HG02571 (cell line): ENCODE results near the gene HHEX.
"Not testable (repeated sequence)": the region's sequence is repeated elsewhere in the genome, so short reads cannot be mapped to it uniquely, and the experiment has no call there.

Source experiments
- ATAC-seq: cut with Tn5 transposase; IDR thresholded peaks from one replicate; pipeline ENCODE4 v1.9.1; 2021; ENCODE audit warnings: mild to moderate bottlenecking, moderate library complexity; ENCODE audit not compliant: unreplicated experiment

The HHEX gene

DNA sequence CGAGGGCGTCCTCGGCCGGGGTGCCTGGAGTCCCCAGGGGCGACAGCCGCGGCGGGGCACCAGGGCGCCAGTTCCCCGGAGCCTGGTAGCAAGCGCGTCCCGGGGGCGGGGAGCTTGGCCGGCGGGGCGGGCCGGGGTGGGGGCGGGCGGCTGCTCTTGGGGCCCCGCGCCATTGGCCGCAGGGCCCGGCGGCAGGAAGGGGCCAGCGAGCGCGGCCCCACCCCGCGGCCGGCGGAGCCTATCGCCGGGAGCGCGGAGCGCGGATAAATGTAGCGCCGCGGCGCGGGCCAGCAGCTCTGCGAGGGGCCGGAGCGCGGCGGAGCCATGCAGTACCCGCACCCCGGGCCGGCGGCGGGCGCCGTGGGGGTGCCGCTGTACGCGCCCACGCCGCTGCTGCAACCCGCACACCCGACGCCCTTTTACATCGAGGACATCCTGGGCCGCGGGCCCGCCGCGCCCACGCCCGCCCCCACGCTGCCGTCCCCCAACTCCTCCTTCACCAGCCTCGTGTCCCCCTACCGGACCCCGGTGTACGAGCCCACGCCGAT, at the start of gene HHEX:
Gene HHEX, plus strand, starts transcription at position 293 of the 548 bp plus-strand sequence. Its CDS starts 32 bp downstream, at position 325.
- ATAC-seq = peak; percentile 62

DNA sequence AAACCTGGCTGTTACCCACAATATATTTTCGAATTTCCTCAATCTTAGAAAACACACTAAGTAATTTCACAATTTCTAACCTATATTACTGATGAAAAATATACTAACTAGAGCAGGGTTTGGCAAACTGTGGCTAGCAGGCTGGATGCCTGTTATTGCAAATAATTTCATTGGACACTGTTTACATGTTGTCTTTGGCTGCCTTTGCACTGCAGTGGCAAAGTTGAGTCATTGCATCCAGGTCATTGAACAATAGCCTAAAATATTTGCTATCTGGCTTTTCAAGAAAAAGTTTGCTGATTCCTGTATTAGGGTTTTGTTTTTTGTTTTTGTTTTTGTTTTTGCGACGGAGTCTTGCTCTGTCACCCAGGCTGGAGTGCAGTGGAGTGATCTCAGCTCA, 49.6 kb upstream of the HHEX start:
- no peak for ATAC-seq

DNA sequence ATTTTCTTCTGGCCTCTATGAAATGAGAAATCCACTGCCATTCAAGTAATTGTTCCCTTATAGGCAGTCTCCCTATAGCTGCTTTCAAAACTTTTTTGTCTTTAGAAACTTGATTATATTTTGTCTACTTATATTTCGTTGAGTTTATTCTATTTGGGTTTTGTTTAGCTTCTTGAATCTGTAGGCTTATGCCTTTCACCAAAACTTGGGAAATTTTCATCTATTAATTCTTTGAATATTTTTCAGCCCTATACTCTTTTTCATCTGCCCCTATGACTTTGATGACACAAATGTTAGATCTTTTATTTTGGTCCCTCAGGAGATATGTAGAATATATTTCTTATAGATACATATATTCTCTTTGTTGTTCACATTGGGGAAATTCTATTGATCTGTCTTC, 48.3 kb upstream of the HHEX start:
- no peak for ATAC-seq

DNA sequence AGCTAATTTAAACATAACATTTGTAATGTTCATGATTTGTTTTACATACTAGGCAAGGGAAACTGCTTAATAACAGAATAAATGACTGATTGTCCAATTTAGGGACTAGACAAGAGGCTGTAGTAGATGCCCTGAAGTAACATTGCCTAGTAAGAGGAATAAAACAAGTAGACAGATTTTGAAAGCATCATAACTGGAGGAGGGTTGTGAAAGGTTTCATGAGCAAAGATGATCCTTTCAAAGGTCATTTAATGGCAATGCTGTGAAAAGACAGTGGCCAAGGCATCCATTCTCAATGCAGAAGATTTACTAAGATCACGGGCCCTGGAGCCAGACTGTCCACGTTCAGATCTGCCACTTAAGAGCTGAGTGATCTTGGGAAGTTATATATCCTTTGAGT, 44.8 kb upstream of the HHEX start:
- no peak for ATAC-seq

DNA sequence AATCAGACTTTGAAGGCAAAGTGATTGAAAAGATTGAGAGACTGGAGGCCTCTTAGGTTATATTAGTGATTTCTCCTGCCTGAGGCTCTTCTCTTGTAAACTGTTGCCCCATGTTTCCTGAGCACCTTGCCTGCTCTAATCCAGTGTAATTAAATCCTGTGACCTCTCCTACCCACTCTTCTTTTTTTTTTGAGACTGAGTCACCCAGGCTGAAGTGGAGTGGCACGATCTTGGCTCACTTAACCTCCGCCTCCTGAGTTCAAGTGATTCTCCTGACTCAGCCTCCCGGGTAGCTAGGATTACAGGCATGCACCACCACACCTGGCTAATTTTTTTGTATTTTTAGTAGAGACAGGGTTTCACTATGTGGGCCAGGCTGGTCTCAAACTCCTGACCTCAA, 38.9 kb upstream of the HHEX start:
- ATAC-seq = not testable (repeated sequence)

DNA sequence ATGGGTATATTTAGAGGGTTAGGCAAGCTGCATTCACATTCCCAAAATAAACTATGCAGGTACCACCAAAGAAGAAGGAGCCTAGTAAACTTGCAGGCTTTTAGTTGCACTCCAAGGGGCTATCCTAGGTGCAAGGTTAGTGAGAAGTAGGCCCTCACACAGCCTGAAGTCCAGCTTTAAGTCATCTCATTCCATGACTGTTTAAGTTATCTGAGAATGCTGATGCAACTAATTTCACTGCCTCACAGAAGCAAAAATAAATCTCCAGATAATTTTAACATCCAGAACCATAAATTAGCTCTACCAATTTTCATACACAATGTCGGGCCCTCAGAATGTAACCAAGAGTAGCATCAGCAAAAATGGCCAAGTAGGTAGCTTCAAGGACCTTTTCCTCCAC, 34.3 kb upstream of the HHEX start:
- ATAC-seq = no peak

DNA sequence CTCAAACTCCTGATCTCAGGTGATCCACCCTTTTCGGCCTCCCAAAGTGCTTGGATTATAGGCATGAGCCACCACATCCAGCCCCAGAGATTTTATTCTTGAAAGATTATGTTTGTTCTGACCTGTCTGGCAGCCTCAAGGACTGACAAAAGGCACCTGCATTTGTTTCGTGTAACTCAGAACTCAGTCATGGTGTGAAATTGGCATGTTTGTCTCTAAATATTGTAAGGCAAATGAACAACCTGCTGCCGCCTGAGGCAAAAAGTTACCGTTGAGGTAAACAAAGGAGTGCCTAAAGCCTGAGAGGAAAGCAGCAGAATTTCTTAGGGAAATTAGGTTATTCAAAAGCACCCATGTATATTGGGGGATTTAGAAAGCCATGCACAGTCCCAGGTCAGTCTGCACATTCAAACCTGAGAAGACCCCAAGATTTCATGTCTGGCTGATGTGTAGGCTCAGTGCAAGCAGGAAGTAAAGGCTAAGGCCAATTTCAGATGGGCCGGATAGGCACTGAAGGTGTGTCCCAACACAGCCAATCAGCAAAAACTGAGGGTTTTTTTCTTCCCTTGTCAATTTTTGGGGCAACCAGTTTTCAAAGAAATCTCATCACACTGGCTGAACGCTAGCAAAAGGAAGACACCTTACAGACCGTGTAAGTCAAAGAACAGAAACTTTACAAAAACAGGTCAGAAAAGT, 33.3 kb upstream of the HHEX start:
- no peak for ATAC-seq

DNA sequence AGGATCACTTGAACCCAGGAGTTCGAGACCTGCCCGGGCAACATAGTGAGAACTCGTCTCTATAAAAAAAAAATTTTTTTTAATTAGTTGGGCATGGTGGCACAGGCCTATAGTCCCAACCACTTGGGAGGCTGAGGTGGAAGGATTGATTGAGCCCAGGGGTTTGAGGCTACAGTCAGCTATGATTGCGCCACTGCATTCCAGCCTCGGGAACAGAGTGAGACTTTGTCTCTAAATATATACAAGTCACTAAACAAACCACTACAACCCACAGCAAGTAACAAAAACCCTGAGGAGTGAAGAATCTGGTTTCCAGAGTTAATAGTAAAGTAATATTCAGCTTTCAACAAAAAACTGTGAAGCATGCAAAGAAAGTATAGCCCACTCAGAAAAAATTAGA, 32.7 kb upstream of the HHEX start:
- ATAC-seq = no peak

DNA sequence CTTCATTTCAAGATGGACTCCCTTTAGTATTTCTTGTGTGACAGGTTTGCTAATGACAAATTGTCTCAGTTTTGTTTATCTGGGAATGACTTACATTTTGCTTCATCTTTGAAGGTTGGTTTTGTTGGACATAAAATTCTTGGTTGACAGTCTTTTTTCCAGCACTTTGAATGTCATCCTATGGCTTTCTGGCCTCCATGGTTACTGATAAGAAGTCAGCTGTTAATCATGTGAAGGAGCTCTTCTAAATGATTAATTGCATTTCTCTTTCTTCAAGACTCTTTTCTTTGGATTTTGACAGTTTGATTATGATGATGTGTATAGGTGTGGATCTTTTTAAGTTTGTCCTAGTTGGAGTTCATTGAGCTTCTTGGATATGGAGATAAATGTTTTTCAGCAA, 26.9 kb upstream of the HHEX start:
- no peak for ATAC-seq

DNA sequence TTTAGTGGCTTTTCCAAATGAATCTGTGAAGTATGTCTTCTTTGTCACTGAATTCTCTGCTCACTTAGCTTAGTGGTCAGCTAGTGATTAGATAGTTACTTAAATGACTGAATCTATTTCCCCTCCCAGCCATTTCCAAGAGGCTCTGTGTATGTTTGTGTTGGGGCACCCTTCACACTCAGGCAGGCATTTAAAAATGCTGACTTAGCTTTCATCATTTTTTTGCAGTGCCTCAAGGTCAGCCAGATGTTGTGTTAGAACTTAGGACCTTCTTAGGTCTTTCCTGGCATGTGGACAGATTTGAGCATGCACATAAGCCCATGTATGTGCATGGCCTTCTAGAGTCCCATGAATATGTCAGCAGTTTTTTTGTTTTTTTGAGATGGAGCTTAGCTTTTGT, 25.4 kb upstream of the HHEX start:
- ATAC-seq = no peak

DNA sequence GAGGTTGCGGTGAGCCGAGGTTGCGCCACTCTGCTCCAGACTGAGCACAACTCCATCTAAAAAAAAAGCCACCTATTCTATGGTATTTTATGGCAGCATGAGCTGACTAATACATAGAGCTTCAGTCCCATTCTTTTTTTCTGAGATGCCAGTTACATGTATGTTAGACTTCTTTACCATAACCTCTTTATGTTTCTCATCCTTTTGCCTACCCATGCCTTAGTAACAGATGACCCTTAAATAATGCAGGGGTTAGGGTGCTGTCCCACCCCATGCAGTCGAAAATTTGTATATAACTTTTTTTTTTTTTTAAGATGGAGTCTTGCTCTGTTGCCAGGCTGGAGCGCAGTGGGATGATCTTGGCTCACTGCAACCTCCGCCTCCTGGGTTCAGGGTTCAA, 22.7 kb upstream of the HHEX start:
- ATAC-seq = no peak

DNA sequence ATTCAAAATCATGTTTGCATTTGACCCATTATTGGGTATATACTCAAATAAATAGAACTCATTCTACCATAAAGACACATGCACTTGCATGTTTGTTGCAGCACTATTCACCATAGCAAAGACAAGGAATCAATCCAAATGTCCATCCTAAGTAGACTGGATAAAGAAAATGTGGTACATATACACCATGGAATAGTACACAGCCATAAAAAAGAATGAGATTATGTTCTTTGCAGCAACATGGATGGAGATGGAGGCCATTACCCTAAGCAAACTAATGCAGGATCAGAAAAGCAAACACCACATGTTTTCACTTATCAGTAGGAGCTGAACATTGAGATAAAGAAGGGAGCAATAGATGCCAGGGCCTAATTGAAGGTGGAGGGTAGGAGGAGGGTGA, 12.0 kb upstream of the HHEX start:
- no peak for ATAC-seq

DNA sequence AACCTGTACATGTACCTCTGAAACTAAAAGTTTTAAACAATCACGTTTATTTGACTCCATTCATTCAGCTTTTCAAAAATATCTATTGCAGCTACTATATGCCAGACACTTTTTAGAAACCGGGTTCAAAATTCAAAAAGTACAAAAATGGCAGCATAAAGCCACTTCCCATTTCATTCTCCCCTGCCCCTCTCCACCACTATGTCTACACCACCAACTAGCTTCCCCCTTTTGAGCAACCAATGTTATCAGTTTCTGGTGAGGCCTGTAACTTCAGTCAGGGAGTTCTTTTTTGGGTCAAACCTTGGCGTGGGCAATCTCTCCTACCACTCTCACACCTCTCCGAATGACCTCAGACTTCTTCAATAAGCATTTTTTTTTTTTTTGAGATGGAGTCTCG, 11.5 kb upstream of the HHEX start:
- no peak for ATAC-seq

DNA sequence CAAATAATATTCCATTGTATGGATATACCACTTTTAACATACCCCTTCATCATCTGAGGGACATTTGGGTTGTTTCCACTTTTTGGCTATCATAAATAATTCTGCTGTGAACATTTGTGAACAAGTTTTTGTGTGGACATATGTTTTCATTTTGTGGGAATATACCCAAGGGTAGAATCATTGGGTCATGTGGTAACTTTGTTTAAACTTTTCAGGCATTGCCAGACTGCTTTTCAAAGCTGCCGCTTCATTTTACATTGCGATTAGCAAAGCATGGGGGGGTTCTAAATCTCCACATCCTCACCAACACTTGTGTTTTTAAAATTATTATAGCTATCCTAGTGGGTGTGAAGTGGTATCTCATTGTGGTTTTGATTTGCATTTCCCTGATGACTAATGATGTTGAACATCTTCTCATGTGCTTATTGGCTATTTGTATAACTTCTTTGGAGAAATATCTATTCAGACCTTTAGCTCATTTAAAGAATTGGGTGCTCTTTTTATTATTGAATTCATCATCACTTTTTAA, 8.4 kb upstream of the HHEX start:
- no peak for ATAC-seq

DNA sequence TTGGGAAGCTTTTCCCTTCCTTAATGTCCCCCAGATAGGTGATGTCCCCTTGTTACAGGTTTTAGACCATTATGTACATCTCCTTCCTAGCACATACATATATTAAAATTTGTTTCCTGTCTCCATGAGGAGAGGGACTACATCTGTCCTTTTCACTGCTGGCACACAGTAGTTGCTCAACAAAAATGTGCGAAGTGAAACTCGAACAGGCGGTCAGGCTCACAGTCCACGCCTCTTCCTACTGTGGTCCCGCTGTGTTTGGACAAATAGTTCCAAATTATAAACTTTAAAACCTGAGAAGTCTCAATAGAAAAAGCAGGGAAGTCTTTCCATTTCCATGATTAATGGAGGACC, 1.2 kb upstream of the HHEX start:
- no peak for ATAC-seq

DNA sequence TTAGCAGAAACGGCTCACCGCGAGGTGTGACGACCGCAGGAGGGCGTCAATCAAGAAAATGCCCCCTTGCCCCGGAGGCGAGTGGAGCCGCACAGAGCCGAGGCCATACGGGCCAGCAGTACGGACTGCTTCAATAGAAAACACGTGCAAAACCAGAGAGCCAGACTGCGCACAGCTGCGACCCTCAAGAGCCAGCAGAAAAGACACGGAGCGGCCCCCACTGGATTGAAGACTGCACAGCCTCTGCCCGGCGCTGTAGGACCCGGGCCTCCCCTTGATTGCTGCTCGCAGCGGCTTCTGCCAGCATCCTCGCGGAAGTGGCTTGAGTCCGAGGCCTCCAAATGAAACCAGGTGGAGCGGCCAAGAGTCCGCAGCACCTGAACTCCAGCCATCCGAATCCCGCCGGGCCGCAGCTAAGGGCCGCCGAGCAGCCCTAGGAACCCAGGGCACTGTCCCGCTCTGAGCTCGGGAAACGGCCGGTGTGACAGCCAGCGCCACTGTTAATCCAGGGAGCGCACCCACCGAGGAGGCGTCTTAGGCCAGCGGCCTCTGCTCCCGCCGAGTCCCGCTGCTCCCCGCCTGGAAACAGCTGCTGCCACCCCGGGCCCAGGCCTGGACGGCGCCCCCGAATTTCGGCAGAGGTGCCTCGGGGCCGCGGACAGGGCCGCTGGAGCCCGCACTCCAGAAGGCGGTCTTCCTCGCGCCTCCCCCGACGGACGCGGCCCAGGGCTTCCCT, 660 bp upstream of the HHEX start:
- peak; percentile 31 for ATAC-seq

DNA sequence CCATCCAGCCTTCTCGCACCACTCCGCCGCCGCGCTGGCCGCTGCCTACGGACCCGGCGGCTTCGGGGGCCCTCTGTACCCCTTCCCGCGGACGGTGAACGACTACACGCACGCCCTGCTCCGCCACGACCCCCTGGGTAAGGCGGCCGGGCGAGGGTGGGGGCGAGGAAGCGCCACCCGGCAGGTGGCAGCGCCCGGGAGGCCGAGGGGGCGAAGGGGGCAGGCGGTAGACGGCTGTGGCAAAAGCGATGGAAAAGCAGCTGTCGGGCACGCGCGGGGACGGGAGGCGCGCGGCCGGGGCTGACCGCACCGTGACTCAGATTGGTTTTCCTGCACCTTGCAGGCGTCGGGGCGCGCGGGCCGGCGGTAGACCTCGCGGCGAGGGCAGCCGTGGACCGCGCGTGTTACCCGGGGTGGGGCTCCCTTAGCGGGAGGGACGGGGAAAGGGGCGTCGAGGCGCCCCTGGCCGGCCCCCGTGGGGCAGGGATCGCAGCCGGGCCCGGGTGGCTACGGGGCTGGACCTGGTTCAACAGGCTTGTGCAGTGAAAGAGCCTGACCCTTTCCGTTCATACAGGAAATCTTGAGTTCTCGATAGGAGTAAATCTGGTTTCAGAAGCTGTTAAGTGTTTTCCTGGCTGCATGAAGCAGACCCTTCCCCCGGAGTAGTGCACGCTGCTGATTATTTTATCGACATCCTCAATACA, 608 bp downstream of the HHEX start:
- peak; percentile 24 for ATAC-seq

DNA sequence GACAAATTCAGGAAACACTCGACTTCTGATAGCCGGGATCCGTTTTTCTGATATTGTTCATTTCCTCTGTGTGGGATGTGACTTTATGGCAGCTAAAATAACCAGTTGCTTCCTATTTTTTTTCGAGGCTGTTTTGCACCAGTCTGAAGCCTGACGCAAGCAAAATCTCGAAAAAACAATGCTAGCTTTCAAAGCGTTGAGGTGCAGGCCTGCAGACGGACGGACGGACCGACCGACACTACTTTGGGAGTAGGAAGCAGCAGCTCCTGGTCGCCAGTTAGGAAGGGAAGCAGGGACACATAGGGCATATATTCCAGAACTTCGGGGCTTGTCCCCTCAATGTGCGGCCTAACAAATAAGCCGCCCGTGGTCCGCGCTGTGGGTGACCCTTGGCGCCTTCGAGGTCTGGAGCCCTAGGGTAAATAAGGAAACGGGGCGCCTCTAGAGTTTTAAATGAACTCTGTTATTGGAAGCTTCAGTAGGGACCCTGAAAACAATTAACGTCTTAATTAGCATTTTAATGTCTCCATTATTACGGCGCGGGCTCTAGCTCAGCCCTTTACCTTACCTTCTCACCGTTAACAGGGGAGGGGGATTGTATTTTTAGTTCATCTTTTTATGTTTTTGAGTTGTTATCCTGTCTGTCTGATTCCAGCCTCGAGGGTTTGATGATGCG, 1.3 kb downstream of the HHEX start:
- no peak for ATAC-seq

DNA sequence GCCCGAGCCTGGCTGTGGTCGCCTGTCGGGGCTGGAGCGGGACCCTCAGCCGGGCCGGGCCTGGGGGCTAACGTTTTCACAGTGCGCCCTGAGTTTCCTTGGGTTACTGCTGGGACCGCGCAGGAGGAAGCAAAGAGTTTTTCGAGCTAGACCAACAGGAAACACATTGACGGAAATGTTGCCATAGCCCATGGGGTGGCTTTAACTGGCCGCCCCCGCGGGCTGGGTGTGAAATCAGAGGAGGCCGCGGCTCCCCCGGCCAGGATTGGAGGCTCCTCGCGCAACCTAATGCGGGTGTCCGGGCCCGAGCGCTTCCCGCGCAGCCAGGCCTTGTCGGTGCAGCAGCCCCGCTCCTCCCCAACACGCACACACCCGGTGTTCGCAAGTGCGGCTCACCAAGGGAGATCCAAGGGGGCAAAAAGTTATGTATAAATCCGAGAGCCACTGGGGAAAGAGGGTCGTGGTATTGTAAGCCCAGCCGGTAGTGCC, 1.9 kb downstream of the HHEX start:
- ATAC-seq = no peak

DNA sequence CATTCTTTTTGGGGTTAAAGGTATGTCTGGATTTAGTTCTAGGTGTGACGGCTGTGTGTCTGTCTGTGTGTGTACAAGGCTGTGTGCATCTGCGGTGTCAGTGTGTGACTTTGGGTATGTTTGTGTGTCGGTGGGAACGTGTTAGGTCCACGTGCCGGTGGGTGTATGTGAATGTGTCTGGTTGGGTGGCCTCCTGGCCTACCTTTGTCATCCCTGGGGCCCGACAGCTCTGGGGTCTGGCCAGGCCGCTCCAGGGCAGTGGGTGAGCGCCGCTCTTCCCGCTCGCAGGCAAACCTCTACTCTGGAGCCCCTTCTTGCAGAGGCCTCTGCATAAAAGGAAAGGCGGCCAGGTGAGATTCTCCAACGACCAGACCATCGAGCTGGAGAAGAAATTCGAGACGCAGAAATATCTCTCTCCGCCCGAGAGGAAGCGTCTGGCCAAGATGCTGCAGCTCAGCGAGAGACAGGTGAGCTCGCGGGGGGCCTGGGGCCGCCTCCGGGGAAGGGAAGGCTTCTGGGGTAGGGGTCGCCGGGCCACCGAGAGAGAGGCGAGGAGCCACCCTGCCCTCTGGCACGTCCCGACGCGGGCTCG, 2.4 kb downstream of the HHEX start:
- no peak for ATAC-seq
